ENCODE data around the gene ZWILCH.
"Not testable (repeated sequence)": the region's sequence is repeated elsewhere in the genome, so short reads cannot be mapped to it uniquely, and the experiment has no call there.

DNA sequence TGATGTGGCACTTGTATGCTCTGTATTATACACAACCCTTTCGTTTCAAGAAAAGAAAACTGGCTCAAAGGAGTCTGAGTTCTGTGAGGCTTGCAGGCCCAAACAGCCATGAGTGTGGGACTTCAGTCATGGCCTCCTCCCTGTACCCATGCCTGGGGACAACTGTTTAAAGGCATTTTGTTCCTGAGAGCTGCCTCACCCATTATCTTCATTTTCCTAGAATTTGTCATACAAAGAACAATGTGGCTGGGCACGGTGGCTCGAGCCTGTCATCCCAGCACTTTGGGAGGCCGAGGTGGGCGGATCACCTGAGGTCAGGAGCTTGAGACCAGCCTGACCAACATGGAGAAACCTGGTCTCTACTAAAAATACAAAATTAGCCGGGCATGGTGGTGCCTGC lies 84.3 kb downstream of the ZWILCH start:
- TF ChIP-seq, protein P1, sequence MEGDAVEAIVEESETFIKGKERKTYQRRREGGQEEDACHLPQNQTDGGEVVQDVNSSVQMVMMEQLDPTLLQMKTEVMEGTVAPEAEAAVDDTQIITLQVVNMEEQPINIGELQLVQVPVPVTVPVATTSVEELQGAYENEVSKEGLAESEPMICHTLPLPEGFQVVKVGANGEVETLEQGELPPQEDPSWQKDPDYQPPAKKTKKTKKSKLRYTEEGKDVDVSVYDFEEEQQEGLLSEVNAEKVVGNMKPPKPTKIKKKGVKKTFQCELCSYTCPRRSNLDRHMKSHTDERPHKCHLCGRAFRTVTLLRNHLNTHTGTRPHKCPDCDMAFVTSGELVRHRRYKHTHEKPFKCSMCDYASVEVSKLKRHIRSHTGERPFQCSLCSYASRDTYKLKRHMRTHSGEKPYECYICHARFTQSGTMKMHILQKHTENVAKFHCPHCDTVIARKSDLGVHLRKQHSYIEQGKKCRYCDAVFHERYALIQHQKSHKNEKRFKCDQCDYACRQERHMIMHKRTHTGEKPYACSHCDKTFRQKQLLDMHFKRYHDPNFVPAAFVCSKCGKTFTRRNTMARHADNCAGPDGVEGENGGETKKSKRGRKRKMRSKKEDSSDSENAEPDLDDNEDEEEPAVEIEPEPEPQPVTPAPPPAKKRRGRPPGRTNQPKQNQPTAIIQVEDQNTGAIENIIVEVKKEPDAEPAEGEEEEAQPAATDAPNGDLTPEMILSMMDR (conservative IDR thresholded peaks at IDR 0.05; ENCODE audit: low read depth in 2 of 2) = not testable (repeated sequence)
- not testable (repeated sequence) for TF ChIP-seq POLR2AphosphoS5 (IDR thresholded peaks at IDR 0.05; ENCODE audit: low read depth); EZH2 (IDR thresholded peaks at IDR 0.05; ENCODE audit: low read depth, unreplicated experiment); JUNB (IDR thresholded peaks at IDR 0.05; ENCODE audit: unreplicated experiment); CREB1 (CRISPR knock-in tag; IDR thresholded peaks at IDR 0.05; ENCODE audit: low read depth)
- TF ChIP-seq, protein P2, sequence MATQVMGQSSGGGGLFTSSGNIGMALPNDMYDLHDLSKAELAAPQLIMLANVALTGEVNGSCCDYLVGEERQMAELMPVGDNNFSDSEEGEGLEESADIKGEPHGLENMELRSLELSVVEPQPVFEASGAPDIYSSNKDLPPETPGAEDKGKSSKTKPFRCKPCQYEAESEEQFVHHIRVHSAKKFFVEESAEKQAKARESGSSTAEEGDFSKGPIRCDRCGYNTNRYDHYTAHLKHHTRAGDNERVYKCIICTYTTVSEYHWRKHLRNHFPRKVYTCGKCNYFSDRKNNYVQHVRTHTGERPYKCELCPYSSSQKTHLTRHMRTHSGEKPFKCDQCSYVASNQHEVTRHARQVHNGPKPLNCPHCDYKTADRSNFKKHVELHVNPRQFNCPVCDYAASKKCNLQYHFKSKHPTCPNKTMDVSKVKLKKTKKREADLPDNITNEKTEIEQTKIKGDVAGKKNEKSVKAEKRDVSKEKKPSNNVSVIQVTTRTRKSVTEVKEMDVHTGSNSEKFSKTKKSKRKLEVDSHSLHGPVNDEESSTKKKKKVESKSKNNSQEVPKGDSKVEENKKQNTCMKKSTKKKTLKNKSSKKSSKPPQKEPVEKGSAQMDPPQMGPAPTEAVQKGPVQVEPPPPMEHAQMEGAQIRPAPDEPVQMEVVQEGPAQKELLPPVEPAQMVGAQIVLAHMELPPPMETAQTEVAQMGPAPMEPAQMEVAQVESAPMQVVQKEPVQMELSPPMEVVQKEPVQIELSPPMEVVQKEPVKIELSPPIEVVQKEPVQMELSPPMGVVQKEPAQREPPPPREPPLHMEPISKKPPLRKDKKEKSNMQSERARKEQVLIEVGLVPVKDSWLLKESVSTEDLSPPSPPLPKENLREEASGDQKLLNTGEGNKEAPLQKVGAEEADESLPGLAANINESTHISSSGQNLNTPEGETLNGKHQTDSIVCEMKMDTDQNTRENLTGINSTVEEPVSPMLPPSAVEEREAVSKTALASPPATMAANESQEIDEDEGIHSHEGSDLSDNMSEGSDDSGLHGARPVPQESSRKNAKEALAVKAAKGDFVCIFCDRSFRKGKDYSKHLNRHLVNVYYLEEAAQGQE (IDR thresholded peaks at IDR 0.05; ENCODE audit: unreplicated experiment) = not testable (repeated sequence)
- TF ChIP-seq, protein P3, sequence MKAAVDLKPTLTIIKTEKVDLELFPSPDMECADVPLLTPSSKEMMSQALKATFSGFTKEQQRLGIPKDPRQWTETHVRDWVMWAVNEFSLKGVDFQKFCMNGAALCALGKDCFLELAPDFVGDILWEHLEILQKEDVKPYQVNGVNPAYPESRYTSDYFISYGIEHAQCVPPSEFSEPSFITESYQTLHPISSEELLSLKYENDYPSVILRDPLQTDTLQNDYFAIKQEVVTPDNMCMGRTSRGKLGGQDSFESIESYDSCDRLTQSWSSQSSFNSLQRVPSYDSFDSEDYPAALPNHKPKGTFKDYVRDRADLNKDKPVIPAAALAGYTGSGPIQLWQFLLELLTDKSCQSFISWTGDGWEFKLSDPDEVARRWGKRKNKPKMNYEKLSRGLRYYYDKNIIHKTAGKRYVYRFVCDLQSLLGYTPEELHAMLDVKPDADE (IDR thresholded peaks at IDR 0.05) = not testable (repeated sequence)

Data from GM23338 (cell line).